MG63 (cell line): ENCODE results near the gene ZNF19. TPM values are rescaled to one million over a fixed set of nuclear protein-coding genes. Genes with fewer than 3 reads are reported as not detected.

Source experiments
- DNase-seq: peaks from one replicate; pipeline ENCODE4 v3.0.0-alpha.2; 2020
- H3K27me3 ChIP-seq: fragments of 250-450 bp; sonication (Bioruptor Pico); 2 replicates; pipeline ENCODE4 v1.5.1; 2020; ENCODE audit warnings: mild to moderate bottlenecking, moderate library complexity
- H3K36me3 ChIP-seq: fragments of 250-450 bp; sonication (Bioruptor Pico); 2 replicates; pipeline ENCODE4 v1.5.1; 2020; ENCODE audit warnings: mild to moderate bottlenecking, moderate library complexity
- H3K4me3 ChIP-seq: fragments of 250-450 bp; sonication (Bioruptor Pico); 2 replicates; pipeline ENCODE4 v1.5.1; 2020; ENCODE audit warnings: mild to moderate bottlenecking, moderate library complexity
- H3K9me3 ChIP-seq: fragments of 250-450 bp; sonication (Bioruptor Pico); 2 replicates; pipeline ENCODE4 v1.5.1; 2020; ENCODE audit warnings: mild to moderate bottlenecking, moderate library complexity
- total RNA-seq: library from RNA; depleted of rRNA; stranded (reverse); fragments of >200 nt; shearing (Covaris generic); gene quantifications from 2 replicates; pipeline ENCODE4 v1.2.3, GENCODE V29; 2014; ENCODE audit warnings: low replicate concordance

The ZNF19 gene
- total RNA-seq, 1 experiment from 2014 or later, result 1.1 TPM

- H3K4me3 ChIP-seq, result peak within 1 kb of the TSS; percentile 86
- DNase-seq, result peak; percentile 70
- H3K9me3 ChIP-seq, result no peaks in the 10 kb centered on the region
- no peaks in the 10 kb centered on the region for H3K36me3 ChIP-seq
- H3K27me3 ChIP-seq, result no peaks in the 10 kb centered on the region
Measured at GRCh38 chr16:71461686-71462648, 27.2 kb downstream of the ZNF19 start, which contains the start of gene ZNF23. TSS of gene ZNF23 (minus strand) at chr16:71462247. CDS start at chr16:71456796, 5,451 bp downstream.

- no peaks in the 10 kb centered on the region for H3K36me3 ChIP-seq
- H3K9me3 ChIP-seq, result no peaks in the 10 kb centered on the region
- DNase-seq, result no peak
- H3K27me3 ChIP-seq, result no peaks in the 10 kb centered on the region
- H3K4me3 ChIP-seq, result peak overlapping the region; percentile 86
Measured at GRCh38 chr16:71460941-71461340, 28.2 kb downstream of the ZNF19 start.

- no peaks in the 10 kb centered on the region for H3K36me3 ChIP-seq
- H3K27me3 ChIP-seq, result no peaks in the 10 kb centered on the region
- H3K9me3 ChIP-seq, result no peaks in the 10 kb centered on the region
- H3K4me3 ChIP-seq, result no peak overlapping the region; the same call in 1 of the 2 replicates
- no peak for DNase-seq
Measured at GRCh38 chr16:71460236-71460635, 28.9 kb downstream of the ZNF19 start.

GRCh38 chr16:71459510-71459909 lies 29.6 kb downstream of the ZNF19 start:
- no peak overlapping the region for H3K4me3 ChIP-seq
- no peak for DNase-seq
- no peaks in the 10 kb centered on the region for H3K9me3 ChIP-seq
- H3K36me3 ChIP-seq, result no peaks in the 10 kb centered on the region
- H3K27me3 ChIP-seq, result no peaks in the 10 kb centered on the region

GRCh38 chr16:71456801-71457200 lies 32.3 kb downstream of the ZNF19 start:
- Histone ChIP-seq H3K27me3 (no peaks in the 10 kb centered on the region), H3K36me3 (peaks cover 3% of the 10 kb centered on the region), H3K4me3 (no peak overlapping the region), H3K9me3 (no peaks in the 10 kb centered on the region)
- DNase-seq, result no peak

- Histone ChIP-seq H3K36me3 (peaks cover 24% of the 10 kb centered on the region), H3K27me3 (no peaks in the 10 kb centered on the region), H3K9me3 (peaks cover 11% of the 10 kb centered on the region), H3K4me3 (no peak overlapping the region)
- DNase-seq, result no peak
Measured at GRCh38 chr16:71453036-71453435, 36.1 kb downstream of the ZNF19 start.

GRCh38 chr16:71449020-71449419 lies 40.1 kb downstream of the ZNF19 start:
- H3K27me3 ChIP-seq, result no peaks in the 10 kb centered on the region
- H3K9me3 ChIP-seq, result peaks cover 16% of the 10 kb centered on the region
- DNase-seq, result no peak
- peaks cover 24% of the 10 kb centered on the region for H3K36me3 ChIP-seq
- no peak overlapping the region for H3K4me3 ChIP-seq

- Histone ChIP-seq H3K36me3 (peaks cover 24% of the 10 kb centered on the region), H3K9me3 (peaks cover 16% of the 10 kb centered on the region), H3K4me3 (no peak overlapping the region), H3K27me3 (no peaks in the 10 kb centered on the region)
- DNase-seq, result no peak
Measured at GRCh38 chr16:71448274-71448866, 40.8 kb downstream of the ZNF19 start.

GRCh38 chr16:71443714-71444113 lies 45.4 kb downstream of the ZNF19 start:
- Histone ChIP-seq H3K27me3 (no peaks in the 10 kb centered on the region), H3K36me3 (peaks cover 7% of the 10 kb centered on the region), H3K9me3 (peaks cover 9% of the 10 kb centered on the region; the same call in 1 of the 2 replicates), H3K4me3 (no peak overlapping the region)
- DNase-seq, result no peak

GRCh38 chr16:71442051-71442440 lies 47.1 kb downstream of the ZNF19 start, which contains the start of gene TLE7:
TSS of gene TLE7 (minus strand) at chr16:71442054. CDS start at chr16:71433324, 8,730 bp downstream.
- Histone ChIP-seq H3K4me3 (no peak within 1 kb of the TSS), H3K36me3 (no peaks in the 10 kb centered on the region), H3K9me3 (peaks cover under 1% of the 10 kb centered on the region; the same call in 1 of the 2 replicates), H3K27me3 (no peaks in the 10 kb centered on the region)
- no peak for DNase-seq

- DNase-seq, result no peak
Measured at GRCh38 chr16:71441348-71442050, 47.6 kb downstream of the ZNF19 start.

GRCh38 chr16:71440669-71441347 lies 48.3 kb downstream of the ZNF19 start:
- DNase-seq, result no peak
- Histone ChIP-seq H3K36me3 (no peaks in the 10 kb centered on the region), H3K27me3 (no peaks in the 10 kb centered on the region), H3K4me3 (no peak overlapping the region), H3K9me3 (no peaks in the 10 kb centered on the region)

More at GRCh38 chr16:71441348-71442050, 47.6 kb downstream of the ZNF19 start:
- Histone ChIP-seq H3K36me3 (no peaks in the 10 kb centered on the region), H3K9me3 (no peaks in the 10 kb centered on the region), H3K27me3 (no peaks in the 10 kb centered on the region), H3K4me3 (no peak overlapping the region)

GRCh38 chr16:71439523-71439922 lies 49.6 kb downstream of the ZNF19 start:
- DNase-seq, result no peak
- Histone ChIP-seq H3K36me3 (no peaks in the 10 kb centered on the region), H3K9me3 (no peaks in the 10 kb centered on the region), H3K27me3 (no peaks in the 10 kb centered on the region), H3K4me3 (no peak overlapping the region)

- H3K27me3 ChIP-seq, result no peaks in the 10 kb centered on the region
- DNase-seq, result no peak
- no peak overlapping the region for H3K4me3 ChIP-seq
- no peaks in the 10 kb centered on the region for H3K9me3 ChIP-seq
- no peaks in the 10 kb centered on the region for H3K36me3 ChIP-seq
Measured at GRCh38 chr16:71436473-71436872, 52.7 kb downstream of the ZNF19 start.

- no peaks in the 10 kb centered on the region for H3K27me3 ChIP-seq
- no peaks in the 10 kb centered on the region for H3K9me3 ChIP-seq
- no peak overlapping the region for H3K4me3 ChIP-seq
- no peak for DNase-seq
- H3K36me3 ChIP-seq, result no peaks in the 10 kb centered on the region
Measured at GRCh38 chr16:71432906-71433305, 56.2 kb downstream of the ZNF19 start.

- DNase-seq, result no peak
- Histone ChIP-seq H3K4me3 (no peak overlapping the region), H3K27me3 (no peaks in the 10 kb centered on the region), H3K36me3 (no peaks in the 10 kb centered on the region), H3K9me3 (no peaks in the 10 kb centered on the region)
Measured at GRCh38 chr16:71431991-71432390, 57.1 kb downstream of the ZNF19 start.
